GM12872 (cell line): ENCODE measurements around the gene SPIN3.

ENCODE experiments used
- CTCF ChIP-seq: IDR thresholded peaks from 3 replicates; pipeline ENCODE4 v1.5.1; 2011; ENCODE audit warnings: low read depth, mild to moderate bottlenecking, low read length, moderate library complexity; ENCODE audit not compliant: insufficient read depth

The SPIN3 gene

DNA sequence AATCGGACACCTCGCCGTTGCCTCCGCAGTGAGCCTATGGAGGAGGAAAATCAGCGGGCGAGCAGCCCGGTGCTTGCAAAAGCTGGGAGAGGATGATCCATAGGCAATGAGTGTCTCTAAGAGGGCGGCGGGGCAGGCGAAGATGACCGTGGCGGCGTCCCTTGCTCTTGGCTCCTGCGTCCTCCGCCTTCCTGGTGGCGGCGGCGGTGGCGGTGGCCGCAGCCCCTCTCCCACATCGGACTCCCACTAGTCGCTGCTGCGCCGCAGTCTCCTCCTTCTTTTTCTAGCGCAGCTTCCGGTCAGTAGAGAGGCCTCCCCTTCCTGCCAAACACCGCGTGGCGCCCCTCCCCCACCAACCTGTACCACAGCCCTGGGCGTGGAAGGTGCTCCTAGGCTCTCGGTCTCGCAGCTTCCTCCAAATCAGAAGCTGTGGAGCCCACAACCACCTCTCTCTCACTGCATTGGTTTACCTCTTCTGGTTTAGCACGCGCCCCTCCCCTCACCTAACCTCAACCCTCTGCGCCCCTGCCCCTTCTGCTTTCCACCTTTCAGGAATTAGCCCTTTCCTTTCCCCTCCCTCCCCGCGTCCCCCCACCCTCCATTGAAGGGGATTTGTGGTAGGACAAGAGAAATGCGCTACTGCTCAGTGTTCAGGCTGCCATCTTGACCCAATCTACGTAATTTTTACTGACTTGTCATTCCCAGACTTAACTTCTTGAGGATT, at the start of gene SPIN3:
Gene SPIN3, minus strand, starts transcription at position 271 of the 724 bp plus-strand sequence. CDS start 594 bp downstream, outside the sequence.
- no peak for TF ChIP-seq CTCF

DNA sequence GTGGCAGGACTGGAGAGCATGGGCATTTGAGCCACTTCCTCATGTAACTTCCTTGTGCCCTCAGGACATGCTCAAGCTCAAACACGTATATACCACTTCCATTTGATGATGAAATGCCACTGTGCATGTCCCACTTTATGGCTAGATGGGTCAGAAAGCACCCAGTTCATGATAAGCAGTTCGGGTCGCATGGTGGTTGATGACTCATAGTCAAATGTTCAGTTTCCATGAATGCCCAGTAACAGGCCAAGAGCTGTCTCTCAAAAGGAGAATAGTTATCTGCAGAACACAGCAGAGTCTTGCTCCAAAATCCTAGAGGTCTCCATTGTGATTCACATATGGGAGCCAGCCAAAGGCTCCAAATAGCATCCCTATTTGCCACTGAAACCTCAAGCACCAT, 48.9 kb upstream of the SPIN3 start:
- no peak for TF ChIP-seq CTCF

DNA sequence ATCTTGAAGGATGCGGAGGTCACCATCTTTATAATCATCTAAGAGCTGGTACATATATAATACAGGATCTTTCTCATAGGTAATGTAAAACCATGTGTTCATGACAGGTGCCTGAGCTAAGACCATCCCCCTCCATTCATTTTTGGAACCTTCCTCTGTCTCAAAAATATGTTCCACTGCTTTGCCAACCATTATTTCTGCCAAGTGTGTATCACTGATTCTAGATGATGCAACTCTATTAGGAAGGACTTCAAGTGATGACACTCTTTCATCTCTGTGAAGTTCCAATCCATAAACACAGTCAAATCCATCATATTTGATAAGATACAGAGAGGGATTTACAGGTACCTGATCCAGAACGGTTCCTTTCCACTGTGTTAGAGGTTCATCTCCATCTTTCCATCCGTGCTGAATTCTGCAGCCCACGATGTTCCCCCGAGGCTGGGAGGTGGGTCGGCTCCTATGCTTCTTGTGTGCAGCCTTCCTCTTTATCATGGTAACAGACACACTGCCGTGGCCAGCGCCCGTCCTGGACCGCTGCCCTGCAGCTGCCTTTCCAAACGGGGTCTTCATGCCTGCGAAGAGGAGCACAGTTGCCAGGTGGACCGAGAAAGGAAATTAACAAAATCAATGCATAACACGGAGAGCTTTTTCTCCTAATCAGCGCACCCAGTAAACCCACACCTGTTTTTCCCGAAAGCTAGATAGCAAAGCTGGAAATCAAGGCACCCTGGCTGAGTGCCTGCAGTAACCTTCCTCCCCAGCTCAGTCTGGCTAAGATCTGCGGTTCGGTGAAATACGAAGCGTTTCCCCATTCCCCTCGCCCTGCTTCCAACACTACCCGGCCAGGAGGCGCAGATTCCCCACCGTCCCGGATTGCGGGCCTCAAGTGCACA, 718 bp downstream of the SPIN3 start:
- no peak for TF ChIP-seq CTCF

DNA sequence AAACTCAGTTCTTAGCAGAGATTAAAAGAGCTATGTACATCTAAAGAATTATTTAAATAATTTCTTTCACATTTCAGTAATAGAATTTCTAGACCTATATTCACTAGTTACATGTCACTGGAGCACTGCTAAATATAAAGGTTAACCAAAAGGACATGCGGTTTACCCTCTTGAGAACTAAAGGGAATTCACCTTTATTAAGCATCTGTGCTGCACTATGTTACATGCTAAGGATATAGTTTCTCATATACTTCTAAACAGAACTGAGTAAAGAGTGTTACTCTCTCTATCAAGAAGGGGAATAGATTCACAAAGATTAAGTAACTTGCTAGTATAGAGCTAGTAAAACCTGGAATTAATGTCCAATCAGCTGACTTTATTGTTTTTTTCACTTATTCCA, 7.6 kb downstream of the SPIN3 start:
- TF ChIP-seq CTCF = no peak

DNA sequence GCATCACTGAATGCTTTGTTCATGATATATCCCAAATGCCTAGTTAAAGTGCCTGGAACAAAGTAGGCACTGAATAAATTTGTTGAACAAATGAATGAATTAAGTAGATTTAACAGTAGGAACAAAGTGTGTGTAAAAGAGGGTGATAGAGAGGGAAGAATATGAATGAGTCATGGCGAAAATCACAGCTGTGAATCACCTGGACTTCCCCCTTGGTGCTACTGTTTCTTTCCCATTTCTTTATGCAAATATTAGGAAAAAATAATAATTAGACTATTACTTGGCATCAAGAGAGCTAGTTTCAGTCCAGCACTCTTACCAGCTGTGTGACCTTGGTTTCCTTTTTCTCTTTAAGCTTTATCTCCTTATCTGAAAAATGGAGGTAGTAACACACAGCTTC, 9.2 kb downstream of the SPIN3 start:
- TF ChIP-seq CTCF = no peak

DNA sequence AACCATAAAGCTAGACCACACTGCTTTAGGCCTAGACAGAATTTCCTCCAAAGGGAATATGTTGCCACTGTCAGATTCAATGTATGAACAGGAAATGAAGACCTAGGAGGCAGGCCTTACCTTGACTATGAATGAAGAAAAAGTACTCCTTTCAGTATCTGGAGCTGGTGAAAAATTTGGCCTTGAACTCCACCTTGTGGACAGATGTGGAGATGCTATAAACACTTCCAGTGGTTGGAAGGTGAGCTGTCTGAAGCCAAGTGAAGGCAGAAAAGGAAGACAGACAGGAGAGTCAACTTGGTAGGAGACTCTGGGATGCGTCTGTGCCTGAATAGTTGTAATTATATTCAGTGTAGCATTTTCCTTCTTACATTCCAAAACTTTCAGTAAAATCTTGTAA, 17.2 kb downstream of the SPIN3 start:
- TF ChIP-seq CTCF = peak; percentile 54; the same call in 2 of the 3 replicates

DNA sequence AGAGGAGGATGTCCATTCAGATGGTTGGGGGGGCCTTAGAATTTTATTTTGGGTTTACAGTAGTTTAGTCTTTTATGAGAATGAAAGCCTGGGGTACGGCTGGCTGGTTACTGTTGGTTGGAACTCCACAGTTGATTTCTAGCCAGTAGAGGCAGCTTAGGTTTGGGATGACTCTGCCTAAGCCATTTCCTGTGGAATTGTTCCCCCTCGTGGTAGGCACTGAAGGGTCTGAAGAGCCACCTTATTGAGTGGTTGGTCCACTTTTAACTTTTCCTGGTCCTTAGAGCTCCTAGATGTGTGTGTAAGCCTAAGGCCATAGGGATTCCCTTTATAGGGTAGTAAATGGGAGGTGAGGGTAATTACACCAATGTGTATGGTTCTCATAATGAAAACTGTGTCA, 19.7 kb downstream of the SPIN3 start:
- TF ChIP-seq CTCF = no peak
